Heart left ventricle (tissue), 13 donors: ENCODE measurements around the gene ROBO1.

Source experiments
- CTCF ChIP-seq, 12 donors: fragments of 200-600 bp; sonication (generic) in 4 of 12; IDR thresholded peaks; one replicate each; pipeline versions ENCODE4 v1.5.0 to v1.8.0; 2018 to 2022; ENCODE audit warnings: antibody characterized with exemption in 12 of 12, mild to moderate bottlenecking in 5 of 12
- POLR2A ChIP-seq, 2 donors: fragments of 450-650 bp; IDR thresholded peaks; one replicate each; pipeline ENCODE4 v1.6.1; 2017; ENCODE audit warnings: antibody characterized with exemption in 2 of 2, mild to moderate bottlenecking in 2 of 2, moderate library complexity in 2 of 2
- donor health status: ischemic (EF 13 %, LVEDD 7.1; RV severe dilation, severe dysfunction).
- donor health status: DM: no; HTN: yes; CAD: no.
- donor health status: DM: no; HTN: no; CAD: no.
- donor health status: ischemic (EF 25% LVEDD 6.9; RV normal size, moderate dysfunction).
- donor health status: ischemic (EF 25% LVEDD 5.7; RV mildly dilated, moderate dysfunction).
- donor health status: ischemic (EF 35%, LVEDD 5.7; RV mildly dilated, moderate dysfunction).
- donor health status: nonischemic (EF 11% LVEDD 7.7; RV severe dilation, severe dysfunction).
- donor health status: DM: yes; HTN: yes; CAD: no.
- donor health status: PGD.
- donor health status: ischemic (EF 29% LVEDD 5.4; RV normal size, mild dysfunction).
- donor health status: nonischemic (EF 23%, LVEDD 6.1; RV moderate dilation, normal function).

- TF ChIP-seq POLR2A (IDR thresholded peaks at IDR 0.05) (no peak), CTCF (IDR thresholded peaks at IDR 0.05) (no peak)
Observed at GRCh38 chr3:78604341-78604740, 1163.5 kb downstream of the ROBO1 start.
